GM23248 (cell line): ENCODE measurements around the gene FOXL1. TPM values are rescaled to one million over a fixed set of nuclear protein-coding genes. Genes with fewer than 3 reads are reported as not detected.

Experiments used
- DNase-seq: peaks from one replicate; pipeline ENCODE4 v3.0.0-alpha.2; 2015
- H2AFZ ChIP-seq: fragments of 200-600 bp; sonication (generic); 2 replicates; pipeline ENCODE4 v1.6.1; 2016; ENCODE audit warnings: antibody characterized with exemption
- H3F3A ChIP-seq: fragments of 200-600 bp; sonication (generic); 2 replicates; pipeline ENCODE4 v1.6.1; 2016; ENCODE audit warnings: mild to moderate bottlenecking, antibody characterized with exemption, mixed run types; ENCODE audit not compliant: insufficient read depth
- H3K27ac ChIP-seq: fragments of 200-600 bp; sonication (generic); 2 replicates; pipeline ENCODE4 v1.5.1; 2016; ENCODE audit warnings: mild to moderate bottlenecking
- H3K27me3 ChIP-seq: fragments of 200-600 bp; sonication (generic); replicated peaks from 2 replicates; pipeline ENCODE4 v1.6.1; 2016; ENCODE audit warnings: mild to moderate bottlenecking; ENCODE audit not compliant: insufficient read depth
- H3K36me3 ChIP-seq: fragments of 200-600 bp; sonication (generic); 2 replicates; pipeline ENCODE4 v1.6.1; 2016; ENCODE audit warnings: low read depth, mild to moderate bottlenecking
- H3K4me1 ChIP-seq: fragments of 200-600 bp; sonication (generic); 2 replicates; pipeline ENCODE4 v1.6.1; 2016; ENCODE audit warnings: mild to moderate bottlenecking; ENCODE audit not compliant: insufficient read depth
- H3K4me2 ChIP-seq: fragments of 200-600 bp; sonication (generic); one replicate; pipeline ENCODE4 v1.6.1; 2016; ENCODE audit warnings: mild to moderate bottlenecking; ENCODE audit not compliant: unreplicated experiment
- H3K4me3 ChIP-seq: fragments of 200-600 bp; sonication (generic); 2 replicates; pipeline ENCODE4 v1.5.1; 2016; ENCODE audit warnings: mild to moderate bottlenecking
- H3K79me2 ChIP-seq: fragments of 200-600 bp; sonication (generic); 2 replicates; pipeline ENCODE4 v1.6.1; 2016; ENCODE audit warnings: mild to moderate bottlenecking; ENCODE audit not compliant: insufficient read depth
- H3K9ac ChIP-seq: fragments of 200-600 bp; sonication (generic); 2 replicates; pipeline ENCODE4 v1.6.1; 2016; ENCODE audit warnings: mild to moderate bottlenecking
- H3K9me2 ChIP-seq: fragments of 200-600 bp; sonication (generic); 2 replicates; pipeline ENCODE4 v1.6.1; 2016; ENCODE audit warnings: mixed run types, mild to moderate bottlenecking, moderate library complexity; ENCODE audit not compliant: insufficient read depth
- H3K9me3 ChIP-seq: fragments of 200-600 bp; sonication (generic); one replicate; pipeline ENCODE4 v1.6.1; 2017; ENCODE audit warnings: low read depth
- H4K20me1 ChIP-seq: fragments of 200-600 bp; sonication (generic); 2 replicates; pipeline ENCODE4 v1.6.0; 2016; ENCODE audit not compliant: insufficient read depth
- EZH2 ChIP-seq: fragments of 200-600 bp; sonication (generic); IDR thresholded peaks from 2 replicates; pipeline ENCODE4 v1.6.1; 2018; ENCODE audit warnings: antibody characterized with exemption, mild to moderate bottlenecking; ENCODE audit not compliant: insufficient read depth, poor library complexity, severe bottlenecking
- EZH2phosphoT487 ChIP-seq: fragments of 200-600 bp; sonication (generic); IDR thresholded peaks from 2 replicates; pipeline ENCODE4 v1.6.1; 2018; ENCODE audit warnings: antibody characterized with exemption, moderate library complexity, mild to moderate bottlenecking, low read depth; ENCODE audit not compliant: insufficient read depth
- WGBS, 2 experiments: methylation state at CpG; one replicate each; pipeline ENCODE4 v1.1.6; 2015 to 2017; ENCODE audit warnings: low lambda C conversion rate in 2 of 2, low coverage in 1 of 2; ENCODE audit errors: missing lambda C conversion rate in 2 of 2; 5-methylcytosine and 5-hydroxymethylcytosine counted together
- in situ Hi-C: fragments of 300-500 bp; cut with MboI; formaldehyde crosslinking; loops from 2 replicates; pipeline ENCODE4 v1.15.0; 2020
- polyA plus RNA-seq: library from polyadenylated mRNA; unstranded; fragments of >200 nt; fragmentation: Nextera tagmentation; extraction: Ambion mirVana; gene quantifications from 2 replicates; pipeline ENCODE4 v1.2.1, GENCODE V29; 2016
- total RNA-seq: library from RNA; depleted of rRNA; stranded (reverse); fragments of >200 nt; shearing (Covaris generic); gene quantifications from 2 replicates; pipeline ENCODE4 v1.2.3, GENCODE V29; 2014

The FOXL1 gene
- total and polyA plus RNA-seq, 2 experiments from 2014 or later, result 4.9 to 14.5 TPM

- H3K4me2 ChIP-seq, result no peak overlapping the region
- DNase-seq, result no peak
- no peaks in the 10 kb centered on the region for H3K9me3 ChIP-seq
- no peaks in the 10 kb centered on the region for H3K9me2 ChIP-seq
- no peaks in the 10 kb centered on the region for H3K27me3 ChIP-seq
- no peaks in the 10 kb centered on the region for H3K36me3 ChIP-seq
- peaks cover 3% of the 10 kb centered on the region; the same call in 1 of the 2 replicates for H3K4me1 ChIP-seq
- H3K4me3 ChIP-seq, result no peak overlapping the region
- no peak overlapping the region for H3K27ac ChIP-seq
- H3K9ac ChIP-seq, result no peak overlapping the region
- H2AFZ ChIP-seq, result no peak overlapping the region
- in situ Hi-C loops, result no loop called here
- TF ChIP-seq EZH2, result no peak
- TF ChIP-seq EZH2phosphoT487, result no peak
- no peaks in the 10 kb centered on the region for H4K20me1 ChIP-seq
- no peaks in the 10 kb centered on the region for H3K79me2 ChIP-seq
- no peaks in the 10 kb centered on the region for H3F3A ChIP-seq
- WGBS, 2 experiments, result 56 to 64% methylated on average over 1 of the region's 1 CpG
Measured at GRCh38 chr16:86620184-86620583, 41.8 kb downstream of the FOXL1 start.

GRCh38 chr16:86621966-86622365 lies 43.6 kb downstream of the FOXL1 start:
- Histone ChIP-seq H3F3A (no peaks in the 10 kb centered on the region), H3K27me3 (no peaks in the 10 kb centered on the region), H3K4me2 (no peak overlapping the region), H3K27ac (no peak overlapping the region), H3K4me1 (peaks cover 3% of the 10 kb centered on the region; the same call in 1 of the 2 replicates), H3K9me2 (no peaks in the 10 kb centered on the region), H4K20me1 (no peaks in the 10 kb centered on the region), H3K36me3 (no peaks in the 10 kb centered on the region), H3K4me3 (no peak overlapping the region), H2AFZ (no peak overlapping the region), H3K79me2 (no peaks in the 10 kb centered on the region), H3K9me3 (no peaks in the 10 kb centered on the region), H3K9ac (no peak overlapping the region)
- no peak for TF ChIP-seq EZH2phosphoT487
- no peak for TF ChIP-seq EZH2
- no peak for DNase-seq
- 74 to 83% methylated on average over 9 to 10 of the region's 10 CpGs for WGBS, 2 experiments
- in situ Hi-C loops, result no loop called here

- TF ChIP-seq EZH2phosphoT487, result no peak
- no peak for TF ChIP-seq EZH2
- Histone ChIP-seq H3K4me2 (no peak overlapping the region), H3K27me3 (no peaks in the 10 kb centered on the region), H3K4me1 (peaks cover 3% of the 10 kb centered on the region; the same call in 1 of the 2 replicates), H4K20me1 (no peaks in the 10 kb centered on the region), H3K9me3 (no peaks in the 10 kb centered on the region), H3K79me2 (no peaks in the 10 kb centered on the region), H3F3A (no peaks in the 10 kb centered on the region), H3K4me3 (no peak overlapping the region), H3K36me3 (no peaks in the 10 kb centered on the region), H3K27ac (no peak overlapping the region), H3K9ac (no peak overlapping the region), H2AFZ (no peak overlapping the region), H3K9me2 (no peaks in the 10 kb centered on the region)
- DNase-seq, result no peak
- in situ Hi-C loops, result no loop called here
- 86% methylated on average over 14 to 16 of the region's 16 CpGs for WGBS, 2 experiments
Measured at GRCh38 chr16:86622700-86623615, 44.6 kb downstream of the FOXL1 start.

- Histone ChIP-seq H3K79me2 (no peaks in the 10 kb centered on the region), H3K27ac (no peak overlapping the region), H3K9ac (no peak overlapping the region), H3K9me3 (no peaks in the 10 kb centered on the region), H3F3A (no peaks in the 10 kb centered on the region), H3K4me2 (no peak overlapping the region), H3K4me1 (no peaks in the 10 kb centered on the region), H3K4me3 (no peak overlapping the region), H3K9me2 (no peaks in the 10 kb centered on the region), H4K20me1 (no peaks in the 10 kb centered on the region), H3K27me3 (no peaks in the 10 kb centered on the region), H3K36me3 (no peaks in the 10 kb centered on the region), H2AFZ (no peak overlapping the region)
- 84 to 86% methylated on average over 17 of the region's 17 CpGs for WGBS, 2 experiments
- in situ Hi-C loops, result no loop called here
- TF ChIP-seq EZH2, result no peak
- TF ChIP-seq EZH2phosphoT487, result no peak
- no peak for DNase-seq
Measured at GRCh38 chr16:86625029-86625428, 46.7 kb downstream of the FOXL1 start.
